Thymus (tissue), 11 donors: ENCODE measurements around the gene COL6A3. TPM values are rescaled to one million over a fixed set of nuclear protein-coding genes. Genes with fewer than 3 reads are reported as not detected.

ENCODE experiments used
- DNase-seq, 9 donors: peaks; one replicate each; pipeline ENCODE4 v3.0.0-alpha.2; 2013; ENCODE audit warnings: low spot score in 9 of 9, low read depth in 6 of 9, missing footprints in 1 of 9
- H3K27ac ChIP-seq, 2 donors: one replicate each; pipeline ENCODE4 v1.5.1; 2013; ENCODE audit warnings: control low read depth in 1 of 2, low read depth in 1 of 2, low read length in 1 of 2, mild to moderate bottlenecking in 1 of 2, moderate library complexity in 1 of 2
- H3K27me3 ChIP-seq, 2 donors: one replicate each; pipeline ENCODE4 v1.5.1; 2013; ENCODE audit warnings: low read length in 1 of 2; ENCODE audit not compliant: control insufficient read depth in 2 of 2, insufficient read depth in 1 of 2
- H3K36me3 ChIP-seq, 2 donors: one replicate each; pipeline ENCODE4 v1.5.1; 2013; ENCODE audit warnings: low read length in 1 of 2, mild to moderate bottlenecking in 1 of 2, moderate library complexity in 1 of 2; ENCODE audit not compliant: control insufficient read depth in 2 of 2, insufficient read depth in 2 of 2
- H3K4me1 ChIP-seq, 2 donors: one replicate each; pipeline ENCODE4 v1.5.1; 2013; ENCODE audit warnings: low read length in 2 of 2; ENCODE audit not compliant: control insufficient read depth in 2 of 2, insufficient read depth in 2 of 2
- H3K4me3 ChIP-seq, 2 donors: one replicate each; pipeline ENCODE4 v1.5.1; 2013; ENCODE audit warnings: low read length in 2 of 2, control low read depth in 1 of 2, mild to moderate bottlenecking in 1 of 2
- H3K9me3 ChIP-seq, 2 donors: one replicate each; pipeline ENCODE4 v1.5.1; 2013; ENCODE audit warnings: low read length in 1 of 2, mild to moderate bottlenecking in 1 of 2; ENCODE audit not compliant: control insufficient read depth in 2 of 2, insufficient read depth in 1 of 2
- WGBS: extraction: QIAGEN DNeasy Blood & Tissue Kit; methylation state at CpG from one replicate; pipeline ENCODE4 v1.1.7; 2013; 5-methylcytosine and 5-hydroxymethylcytosine counted together
- polyA plus RNA-seq: library from polyadenylated mRNA; stranded (reverse); fragments of 200-250 nt; gene quantifications from one replicate; pipeline ENCODE4 v1.2.3, GENCODE V29; 2013
- total RNA-seq: library from RNA; stranded (reverse); fragments of 120-200 nt; gene quantifications from one replicate; pipeline ENCODE4 v1.2.4, GENCODE V29; 2013
- donor health status: healthy.

The COL6A3 gene
- total and polyA plus RNA-seq, 2 donors: 28.8 to 36.2 TPM

- H3K27ac ChIP-seq: no peak overlapping the region
- H3K9me3 ChIP-seq: no peaks in the 10 kb centered on the region
- peaks cover 2 to 3% of the 10 kb centered on the region in 2 donors for H3K36me3 ChIP-seq
- WGBS: 59% methylated on average over 4 of the region's 4 CpGs
- H3K4me1 ChIP-seq: no peaks in the 10 kb centered on the region
- no peaks in the 10 kb centered on the region for H3K27me3 ChIP-seq
- no peak for DNase-seq
- no peak overlapping the region for H3K4me3 ChIP-seq
Observed at GRCh38 chr2:237341872-237342271, 72.1 kb downstream of the COL6A3 start.

GRCh38 chr2:237337586-237337985 lies 76.4 kb downstream of the COL6A3 start:
- Histone ChIP-seq H3K4me1 (no peaks in the 10 kb centered on the region), H3K9me3 (no peaks in the 10 kb centered on the region), H3K4me3 (no peak overlapping the region), H3K27me3 (no peaks in the 10 kb centered on the region), H3K36me3 (peaks cover 0 to 13% of the 10 kb centered on the region in 2 donors), H3K27ac (no peak overlapping the region)
- 95% methylated on average over 7 of the region's 7 CpGs for WGBS
- no peak for DNase-seq

- Histone ChIP-seq H3K27ac (no peak overlapping the region), H3K4me3 (no peak overlapping the region), H3K4me1 (no peaks in the 10 kb centered on the region), H3K27me3 (no peaks in the 10 kb centered on the region), H3K9me3 (no peaks in the 10 kb centered on the region), H3K36me3 (peaks cover 0 to 13% of the 10 kb centered on the region in 2 donors)
- WGBS: 97% methylated on average over 16 of the region's 16 CpGs
- DNase-seq: no peak
Observed at GRCh38 chr2:237336131-237336530, 77.8 kb downstream of the COL6A3 start.

GRCh38 chr2:237333748-237334147 lies 80.2 kb downstream of the COL6A3 start:
- Histone ChIP-seq H3K27me3 (peaks cover 0 to 2% of the 10 kb centered on the region in 2 donors), H3K4me1 (no peaks in the 10 kb centered on the region), H3K9me3 (no peaks in the 10 kb centered on the region), H3K36me3 (peaks cover 0 to 13% of the 10 kb centered on the region in 2 donors), H3K4me3 (no peak overlapping the region), H3K27ac (no peak overlapping the region)
- 97% methylated on average over 1 of the region's 1 CpG for WGBS
- DNase-seq: no peak

GRCh38 chr2:237330541-237330940 lies 83.4 kb downstream of the COL6A3 start:
- peaks cover 0 to 8% of the 10 kb centered on the region in 2 donors for H3K36me3 ChIP-seq
- no peak for DNase-seq
- H3K4me3 ChIP-seq: no peak overlapping the region
- H3K27me3 ChIP-seq: peaks cover 0 to 2% of the 10 kb centered on the region in 2 donors
- H3K9me3 ChIP-seq: no peaks in the 10 kb centered on the region
- no peak overlapping the region for H3K27ac ChIP-seq
- no peaks in the 10 kb centered on the region for H3K4me1 ChIP-seq
- WGBS: 96% methylated on average over 4 of the region's 4 CpGs

GRCh38 chr2:237327175-237327950 lies 86.6 kb downstream of the COL6A3 start:
- DNase-seq: no peak
- H3K4me3 ChIP-seq: no peak overlapping the region
- H3K27me3 ChIP-seq: peaks cover 0 to 2% of the 10 kb centered on the region in 2 donors
- no peaks in the 10 kb centered on the region for H3K36me3 ChIP-seq
- no peak overlapping the region for H3K27ac ChIP-seq
- 92% methylated on average over 14 of the region's 14 CpGs for WGBS
- H3K9me3 ChIP-seq: no peaks in the 10 kb centered on the region
- no peaks in the 10 kb centered on the region for H3K4me1 ChIP-seq

- Histone ChIP-seq H3K27me3 (peaks cover 0 to 2% of the 10 kb centered on the region in 2 donors), H3K27ac (peak overlapping the region in 1 of 2 donors; percentile 38), H3K36me3 (no peaks in the 10 kb centered on the region), H3K4me1 (no peaks in the 10 kb centered on the region), H3K9me3 (no peaks in the 10 kb centered on the region), H3K4me3 (no peak overlapping the region)
- no peak for DNase-seq
- 87% methylated on average over 12 of the region's 12 CpGs for WGBS
Observed at GRCh38 chr2:237326266-237327171, 87.4 kb downstream of the COL6A3 start.

GRCh38 chr2:237324837-237325236 lies 89.1 kb downstream of the COL6A3 start:
- no peak overlapping the region for H3K27ac ChIP-seq
- no peak overlapping the region for H3K4me3 ChIP-seq
- no peaks in the 10 kb centered on the region for H3K4me1 ChIP-seq
- no peaks in the 10 kb centered on the region for H3K9me3 ChIP-seq
- 93% methylated on average over 5 of the region's 5 CpGs for WGBS
- no peaks in the 10 kb centered on the region for H3K27me3 ChIP-seq
- DNase-seq: no peak
- H3K36me3 ChIP-seq: no peaks in the 10 kb centered on the region

GRCh38 chr2:237324405-237324831 lies 89.5 kb downstream of the COL6A3 start:
- Histone ChIP-seq H3K9me3 (no peaks in the 10 kb centered on the region), H3K4me3 (no peak overlapping the region), H3K36me3 (no peaks in the 10 kb centered on the region), H3K27me3 (no peaks in the 10 kb centered on the region), H3K4me1 (no peaks in the 10 kb centered on the region), H3K27ac (no peak overlapping the region)
- 92% methylated on average over 12 of the region's 12 CpGs for WGBS
- no peak for DNase-seq
